Neural progenitor cell (in vitro differentiated cells): ENCODE results near the gene CHAF1B.
A peak's percentile ranks its signal among the peaks of the same experiment; 100 is the strongest.

Experiments used
- CTCF ChIP-seq: fragments of 200-600 bp; sonication (generic); IDR thresholded peaks from 2 replicates; pipeline ENCODE4 v1.5.1; 2017; ENCODE audit warnings: antibody characterized with exemption, mild to moderate bottlenecking
- EZH2 ChIP-seq: fragments of 200-600 bp; sonication (generic); IDR thresholded peaks from 2 replicates; pipeline ENCODE4 v1.6.1; 2017; ENCODE audit warnings: antibody characterized with exemption, mild to moderate bottlenecking, moderate library complexity

- peak; percentile 76 for TF ChIP-seq CTCF
- no peak for TF ChIP-seq EZH2
Observed at GRCh38 chr21:36422279-36423098, 37.3 kb downstream of the CHAF1B start.
